Osteoblast (primary cell): ENCODE results near the gene DNMT1. TPM values are rescaled to one million over a fixed set of nuclear protein-coding genes. Genes with fewer than 3 reads are reported as not detected.

Experiments used
- DNase-seq: peaks from one replicate; pipeline ENCODE4 v3.0.0; 2011; ENCODE audit warnings: low spot score, mixed read lengths; ENCODE audit not compliant: insufficient read length; ENCODE audit errors: missing footprints
- H2AFZ ChIP-seq: 2 replicates; pipeline ENCODE4 v1.6.0; 2011; ENCODE audit warnings: mild to moderate bottlenecking, low read length
- H3K27ac ChIP-seq: 2 replicates; pipeline ENCODE4 v1.5.1; 2011; ENCODE audit warnings: mild to moderate bottlenecking, low read depth, low read length, moderate library complexity
- H3K27me3 ChIP-seq: 2 replicates; pipeline ENCODE4 v1.6.0; 2012; ENCODE audit warnings: mild to moderate bottlenecking, control low read depth, inconsistent platforms, low read length, moderate library complexity; ENCODE audit not compliant: insufficient read depth
- H3K36me3 ChIP-seq: 2 replicates; pipeline ENCODE4 v1.5.1; 2011; ENCODE audit warnings: mild to moderate bottlenecking, low read length, control low read depth, moderate library complexity; ENCODE audit not compliant: insufficient read depth
- H3K4me1 ChIP-seq: 2 replicates; pipeline ENCODE4 v1.5.1; 2011; ENCODE audit warnings: mild to moderate bottlenecking, low read length, control low read depth, moderate library complexity; ENCODE audit not compliant: insufficient read depth
- H3K4me2 ChIP-seq: 2 replicates; pipeline ENCODE4 v1.6.0; 2011; ENCODE audit warnings: mild to moderate bottlenecking, low read length; ENCODE audit not compliant: insufficient read depth
- H3K4me3 ChIP-seq: fragments of 200-600 bp; sonication (generic); 3 replicates; pipeline ENCODE4 v1.5.1; 2012; ENCODE audit warnings: mild to moderate bottlenecking, low read length, inconsistent platforms; ENCODE audit not compliant: insufficient read depth
- H3K79me2 ChIP-seq: 2 replicates; pipeline ENCODE4 v1.6.0; 2012; ENCODE audit warnings: mild to moderate bottlenecking, low read length, control low read depth, inconsistent platforms; ENCODE audit not compliant: insufficient read depth
- H3K9me3 ChIP-seq: 2 replicates; pipeline ENCODE4 v1.5.1; 2011; ENCODE audit warnings: low read depth, low read length, control low read depth
- H4K20me1 ChIP-seq: 2 replicates; pipeline ENCODE4 v1.6.0; 2012; ENCODE audit warnings: mild to moderate bottlenecking, low read length, control low read depth; ENCODE audit not compliant: insufficient read depth
- CTCF ChIP-seq: IDR thresholded peaks from 2 replicates; pipeline ENCODE4 v1.5.1; 2011; ENCODE audit warnings: mild to moderate bottlenecking, low read depth, low read length, moderate library complexity; ENCODE audit errors: extremely low read depth
- total RNA-seq: library from RNA; depleted of rRNA; stranded (reverse); fragments of >200 nt; gene quantifications from 2 replicates; pipeline ENCODE4 v1.2.3, GENCODE V29; 2012

Gene DNMT1
- total RNA-seq, 1 donor: 33.7 TPM

GRCh38 chr19:10190026-10190425 is 4.7 kb downstream of the DNMT1 start:
- Histone ChIP-seq H4K20me1 (peaks cover 45% of the 10 kb centered on the region), H3K27me3 (no peaks in the 10 kb centered on the region), H3K36me3 (peaks cover 28% of the 10 kb centered on the region), H2AFZ (no peak overlapping the region), H3K4me3 (no peak overlapping the region), H3K4me1 (peaks cover 23% of the 10 kb centered on the region), H3K27ac (peak overlapping the region; percentile 23), H3K4me2 (no peak overlapping the region), H3K79me2 (peaks cover 91% of the 10 kb centered on the region), H3K9me3 (no peaks in the 10 kb centered on the region)
- DNase-seq: no peak
- TF ChIP-seq CTCF: no peak

- no peak overlapping the region for H3K4me2 ChIP-seq
- H3K27ac ChIP-seq: no peak overlapping the region
- no peaks in the 10 kb centered on the region for H3K9me3 ChIP-seq
- peaks cover 95% of the 10 kb centered on the region for H3K79me2 ChIP-seq
- peaks cover 28% of the 10 kb centered on the region for H3K36me3 ChIP-seq
- no peaks in the 10 kb centered on the region for H3K27me3 ChIP-seq
- no peak overlapping the region for H3K4me3 ChIP-seq
- H4K20me1 ChIP-seq: peaks cover 45% of the 10 kb centered on the region
- peaks cover 22% of the 10 kb centered on the region for H3K4me1 ChIP-seq
- no peak for TF ChIP-seq CTCF
- no peak overlapping the region for H2AFZ ChIP-seq
- no peak for DNase-seq
These were observed 5.1 kb downstream of the DNMT1 start for GRCh38 chr19:10189616-10190015.

- Histone ChIP-seq H3K4me1 (peaks cover 9% of the 10 kb centered on the region), H3K9me3 (no peaks in the 10 kb centered on the region), H3K79me2 (peaks cover 91% of the 10 kb centered on the region), H3K27ac (no peak overlapping the region), H2AFZ (no peak overlapping the region), H4K20me1 (peaks cover 37% of the 10 kb centered on the region), H3K27me3 (no peaks in the 10 kb centered on the region), H3K4me3 (no peak overlapping the region), H3K36me3 (peaks cover 26% of the 10 kb centered on the region), H3K4me2 (no peak overlapping the region)
- DNase-seq: no peak
- TF ChIP-seq CTCF: no peak
These were observed 7.4 kb downstream of the DNMT1 start for GRCh38 chr19:10187315-10187714.

- no peak for DNase-seq
- H4K20me1 ChIP-seq: peaks cover 23% of the 10 kb centered on the region
- peaks cover 86% of the 10 kb centered on the region for H3K79me2 ChIP-seq
- no peak overlapping the region for H3K4me2 ChIP-seq
- H3K4me3 ChIP-seq: no peak overlapping the region
- H3K27ac ChIP-seq: no peak overlapping the region
- no peaks in the 10 kb centered on the region for H3K9me3 ChIP-seq
- TF ChIP-seq CTCF: no peak
- peaks cover 37% of the 10 kb centered on the region for H3K36me3 ChIP-seq
- no peaks in the 10 kb centered on the region for H3K4me1 ChIP-seq
- H3K27me3 ChIP-seq: no peaks in the 10 kb centered on the region
- H2AFZ ChIP-seq: no peak overlapping the region
These were observed 10.1 kb downstream of the DNMT1 start for GRCh38 chr19:10184636-10185035.
